ENCODE measurements around the gene MAJIN. TPM values are rescaled to one million over a fixed set of nuclear protein-coding genes. Genes with fewer than 3 reads are reported as not detected.

MAJIN gene
- total and polyA plus RNA-seq, 9 donors = not detected

GRCh38 chr11:64963072-64963631 lies 8.8 kb downstream of the MAJIN start:
- WGBS (ENCODE audit: insufficient coverage) = 73% methylated on average over 4 of the region's 5 CpGs
- no peak overlapping the region for H3K4me3 ChIP-seq (ENCODE audit: low read length)
- no peaks in the 10 kb centered on the region for H3K4me1 ChIP-seq (ENCODE audit: control insufficient read depth, insufficient read depth, low read length)

DNA sequence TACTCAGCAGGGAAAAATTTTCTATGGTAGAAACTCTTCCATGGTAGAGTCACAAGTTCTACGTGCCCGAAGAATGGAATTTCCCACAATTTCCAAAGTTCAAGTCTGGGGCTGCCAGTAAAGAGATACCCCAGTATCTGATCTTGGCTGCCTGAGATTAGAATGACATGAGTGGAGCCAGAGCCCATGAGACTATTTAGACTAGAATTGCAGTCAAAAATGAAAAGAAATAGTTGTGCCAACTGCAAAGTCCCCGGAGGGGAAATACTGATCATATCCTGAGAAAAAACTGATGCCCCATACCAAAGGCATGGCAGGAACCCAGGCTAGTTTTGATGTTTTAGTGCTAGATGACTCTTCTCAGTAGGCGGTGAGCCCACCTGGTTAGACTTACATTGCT lies 11.2 kb downstream of the MAJIN start:
- no peaks in the 10 kb centered on the region for H3K4me1 ChIP-seq (ENCODE audit: control insufficient read depth, insufficient read depth, low read length)
- no peak for DNase-seq
- no peak overlapping the region for H3K4me3 ChIP-seq (ENCODE audit: low read length)
- no peaks in the 10 kb centered on the region for H3K36me3 ChIP-seq (ENCODE audit: control insufficient read depth, insufficient read depth, low read length)
- WGBS (ENCODE audit: insufficient coverage) = no CpG with 5 or more reads among the region's 4 CpGs
- H3K27ac ChIP-seq (ENCODE audit: low read length) = no peak overlapping the region
- H3K27me3 ChIP-seq (ENCODE audit: control insufficient read depth, insufficient read depth, low read length) = no peaks in the 10 kb centered on the region
- H3K9me3 ChIP-seq (replicated peaks; ENCODE audit: control insufficient read depth, low read depth, low read length) = no peaks in the 10 kb centered on the region

More at GRCh38 chr11:64963072-64963631, 8.8 kb downstream of the MAJIN start:
- DNase-seq = no peak
- H3K36me3 ChIP-seq (ENCODE audit: control insufficient read depth, insufficient read depth, low read length) = no peaks in the 10 kb centered on the region
- no peaks in the 10 kb centered on the region for H3K27me3 ChIP-seq (ENCODE audit: control insufficient read depth, insufficient read depth, low read length)
- H3K27ac ChIP-seq (ENCODE audit: low read length) = no peak overlapping the region
- no peaks in the 10 kb centered on the region for H3K9me3 ChIP-seq (replicated peaks; ENCODE audit: control insufficient read depth, low read depth, low read length)

GRCh38 chr11:64959498-64959897 lies 12.4 kb downstream of the MAJIN start:
- no peaks in the 10 kb centered on the region for H3K4me1 ChIP-seq (ENCODE audit: control insufficient read depth, insufficient read depth, low read length)
- no peak overlapping the region for H3K4me3 ChIP-seq (ENCODE audit: low read length)
- H3K27me3 ChIP-seq (ENCODE audit: control insufficient read depth, insufficient read depth, low read length) = no peaks in the 10 kb centered on the region
- no CpG with 5 or more reads among the region's 3 CpGs for WGBS (ENCODE audit: insufficient coverage)
- H3K36me3 ChIP-seq (ENCODE audit: control insufficient read depth, insufficient read depth, low read length) = no peaks in the 10 kb centered on the region
- H3K27ac ChIP-seq (ENCODE audit: low read length) = no peak overlapping the region
- no peak for DNase-seq
- H3K9me3 ChIP-seq (replicated peaks; ENCODE audit: control insufficient read depth, low read depth, low read length) = no peaks in the 10 kb centered on the region

DNA sequence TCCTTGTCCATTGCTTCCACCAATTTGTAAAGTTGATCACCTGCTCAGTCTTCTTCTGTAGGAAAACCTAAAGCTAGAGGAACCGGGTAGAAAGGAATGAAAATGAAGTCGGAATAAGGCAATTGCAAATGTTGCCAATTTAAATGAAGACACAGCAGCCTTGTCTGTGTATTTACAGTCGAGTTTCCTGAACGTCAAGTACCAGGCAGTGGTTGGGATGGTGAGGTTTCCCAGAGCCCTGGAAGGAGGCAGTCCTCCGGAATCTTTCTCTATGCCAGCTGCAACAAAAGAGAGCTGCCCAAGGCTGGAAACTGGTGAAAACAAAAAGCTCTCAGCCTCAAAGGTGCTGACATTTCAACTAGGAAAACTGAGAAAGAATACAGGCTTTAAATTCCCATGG lies 17.7 kb downstream of the MAJIN start:
- no peak overlapping the region for H3K27ac ChIP-seq (ENCODE audit: low read length)
- WGBS (ENCODE audit: insufficient coverage) = 61% methylated on average over 3 of the region's 5 CpGs
- no peak overlapping the region for H3K4me3 ChIP-seq (ENCODE audit: low read length)
- H3K9me3 ChIP-seq (replicated peaks; ENCODE audit: control insufficient read depth, low read depth, low read length) = no peaks in the 10 kb centered on the region
- peaks cover 4% of the 10 kb centered on the region for H3K27me3 ChIP-seq (ENCODE audit: control insufficient read depth, insufficient read depth, low read length)
- no peaks in the 10 kb centered on the region for H3K4me1 ChIP-seq (ENCODE audit: control insufficient read depth, insufficient read depth, low read length)
- H3K36me3 ChIP-seq (ENCODE audit: control insufficient read depth, insufficient read depth, low read length) = no peaks in the 10 kb centered on the region
- DNase-seq = no peak

GRCh38 chr11:64951529-64951928 lies 20.4 kb downstream of the MAJIN start:
- DNase-seq = no peak
- WGBS (ENCODE audit: insufficient coverage) = no CpG with 5 or more reads among the region's 4 CpGs
- Histone ChIP-seq H3K9me3 (replicated peaks; ENCODE audit: control insufficient read depth, low read depth, low read length) (no peaks in the 10 kb centered on the region), H3K36me3 (ENCODE audit: control insufficient read depth, insufficient read depth, low read length) (no peaks in the 10 kb centered on the region), H3K4me3 (ENCODE audit: low read length) (no peak overlapping the region), H3K27ac (ENCODE audit: low read length) (no peak overlapping the region), H3K27me3 (ENCODE audit: control insufficient read depth, insufficient read depth, low read length) (peaks cover 4% of the 10 kb centered on the region), H3K4me1 (ENCODE audit: control insufficient read depth, insufficient read depth, low read length) (no peaks in the 10 kb centered on the region)

DNA sequence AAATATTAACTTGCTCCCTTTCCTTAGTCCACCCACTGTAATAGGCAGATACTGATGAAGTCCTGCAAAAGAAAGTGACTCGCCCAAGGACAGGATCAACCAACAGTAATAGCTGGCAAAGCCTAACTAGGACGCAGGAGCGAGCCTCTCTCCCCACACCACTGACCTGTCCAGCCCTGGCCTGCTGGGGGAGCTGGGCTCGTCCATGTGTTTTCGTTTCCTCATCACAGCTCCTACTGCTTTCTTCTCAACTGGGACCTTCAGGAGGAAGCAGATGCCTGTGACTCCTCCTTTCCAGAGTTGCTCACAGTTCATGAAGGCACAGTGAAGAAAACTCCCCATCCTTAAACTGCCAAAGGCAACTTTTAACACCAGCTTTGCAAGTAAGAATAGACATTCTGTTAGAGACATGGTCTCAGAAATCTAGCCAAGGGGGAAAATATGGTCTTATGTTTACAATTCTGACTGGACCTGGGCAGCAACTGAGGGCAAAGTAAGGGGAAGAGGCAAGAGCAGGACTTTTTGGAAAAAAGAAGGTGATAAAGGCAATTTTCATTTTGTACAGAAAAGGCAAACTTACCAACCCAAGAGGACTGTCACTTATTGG lies 24.6 kb downstream of the MAJIN start:
- Histone ChIP-seq H3K27me3 (ENCODE audit: control insufficient read depth, insufficient read depth, low read length) (peaks cover 2% of the 10 kb centered on the region), H3K27ac (ENCODE audit: low read length) (no peak overlapping the region), H3K4me3 (ENCODE audit: low read length) (no peak overlapping the region), H3K4me1 (ENCODE audit: control insufficient read depth, insufficient read depth, low read length) (no peaks in the 10 kb centered on the region), H3K9me3 (replicated peaks; ENCODE audit: control insufficient read depth, low read depth, low read length) (no peaks in the 10 kb centered on the region), H3K36me3 (ENCODE audit: control insufficient read depth, insufficient read depth, low read length) (no peaks in the 10 kb centered on the region)
- WGBS (ENCODE audit: insufficient coverage) = 41% methylated on average over 5 of the region's 5 CpGs
- DNase-seq = no peak

- H3K4me3 ChIP-seq (ENCODE audit: low read length) = no peak overlapping the region
- 73% methylated on average over 4 of the region's 4 CpGs for WGBS (ENCODE audit: insufficient coverage)
- no peaks in the 10 kb centered on the region for H3K9me3 ChIP-seq (replicated peaks; ENCODE audit: control insufficient read depth, low read depth, low read length)
- no peak overlapping the region for H3K27ac ChIP-seq (ENCODE audit: low read length)
- H3K36me3 ChIP-seq (ENCODE audit: control insufficient read depth, insufficient read depth, low read length) = peaks cover 33% of the 10 kb centered on the region
- H3K4me1 ChIP-seq (ENCODE audit: control insufficient read depth, insufficient read depth, low read length) = peaks cover 8% of the 10 kb centered on the region
- no peak for DNase-seq
- H3K27me3 ChIP-seq (ENCODE audit: control insufficient read depth, insufficient read depth, low read length) = peaks cover 3% of the 10 kb centered on the region
Measured at GRCh38 chr11:64936539-64936938, 35.4 kb downstream of the MAJIN start.

DNA sequence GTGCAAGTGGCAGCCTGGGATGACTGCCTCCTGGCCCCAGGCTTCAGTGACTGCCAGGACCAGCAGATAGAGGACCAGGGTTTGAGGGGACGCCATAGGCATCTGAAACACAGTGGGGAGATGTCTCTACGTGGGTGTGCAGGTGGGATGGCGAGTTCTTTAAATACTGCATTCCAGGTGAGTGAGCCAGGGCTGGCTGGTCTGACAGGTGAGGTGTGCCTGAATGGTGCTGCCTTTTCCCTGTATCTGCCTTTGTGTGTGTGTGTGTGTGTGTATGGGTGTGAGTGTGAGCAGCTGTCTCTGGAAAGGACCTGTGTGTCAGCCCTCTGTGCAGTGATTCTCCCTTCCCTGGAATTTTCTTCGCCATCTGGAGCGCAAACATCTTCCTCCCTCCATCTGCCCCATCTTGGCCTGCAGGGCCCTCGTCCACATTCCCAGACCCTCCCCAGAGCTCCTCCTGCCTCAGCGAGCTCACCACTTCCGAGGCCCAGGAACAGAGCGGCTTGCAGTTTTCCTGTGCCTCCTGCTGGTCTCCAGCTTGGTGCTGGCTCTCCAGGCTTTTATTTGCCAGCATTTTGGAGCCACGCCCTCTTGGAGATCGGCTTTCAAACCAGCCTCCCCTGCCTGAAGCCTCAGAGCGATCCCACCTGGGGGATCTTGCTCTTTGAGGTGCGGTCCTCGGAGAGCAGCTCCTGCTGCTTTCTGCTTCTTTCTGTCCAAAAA lies 36.4 kb downstream of the MAJIN start, which contains the start of gene GPHA2:
Gene GPHA2 (minus strand): TSS at position 535 of the 723 bp plus-strand sequence. CDS start 433 bp downstream, at position 102.
- H3K4me1 ChIP-seq (ENCODE audit: control insufficient read depth, insufficient read depth, low read length) = peaks cover 8% of the 10 kb centered on the region
- 20% methylated on average over 11 of the region's 14 CpGs for WGBS (ENCODE audit: insufficient coverage)
- peaks cover 44% of the 10 kb centered on the region for H3K36me3 ChIP-seq (ENCODE audit: control insufficient read depth, insufficient read depth, low read length)
- H3K27ac ChIP-seq (ENCODE audit: low read length) = no peak within 1 kb of the TSS
- no peak within 1 kb of the TSS for H3K4me3 ChIP-seq (ENCODE audit: low read length)
- DNase-seq = peak; percentile 50
- peaks cover 3% of the 10 kb centered on the region for H3K27me3 ChIP-seq (ENCODE audit: control insufficient read depth, insufficient read depth, low read length)
- no peaks in the 10 kb centered on the region for H3K9me3 ChIP-seq (replicated peaks; ENCODE audit: control insufficient read depth, low read depth, low read length)

- Histone ChIP-seq H3K4me1 (ENCODE audit: control insufficient read depth, insufficient read depth, low read length) (peaks cover 8% of the 10 kb centered on the region), H3K27ac (ENCODE audit: low read length) (no peak overlapping the region), H3K9me3 (replicated peaks; ENCODE audit: control insufficient read depth, low read depth, low read length) (no peaks in the 10 kb centered on the region), H3K27me3 (ENCODE audit: control insufficient read depth, insufficient read depth, low read length) (peaks cover 3% of the 10 kb centered on the region), H3K4me3 (ENCODE audit: low read length) (no peak overlapping the region), H3K36me3 (ENCODE audit: control insufficient read depth, insufficient read depth, low read length) (peaks cover 50% of the 10 kb centered on the region)
- DNase-seq = no peak
- 73% methylated on average over 25 of the region's 27 CpGs for WGBS (ENCODE audit: insufficient coverage)
Measured at GRCh38 chr11:64934682-64935358, 37.1 kb downstream of the MAJIN start.

All from muscle of leg (tissue), 11 donors.